ENCODE results near the gene DMD. TPM values are rescaled to one million over a fixed set of nuclear protein-coding genes. Genes with fewer than 3 reads are reported as not detected.

Gene DMD
- total and polyA plus RNA-seq, 2 of the 8 experiments (the other 6 are each of a cell fraction or from before 2014, with no cell fraction given), result 4.8 to 7.4 TPM

GRCh38 chrX:31909850-31910572, 1301.3 kb downstream of the DMD start:
- Histone ChIP-seq H4K5ac (ENCODE audit: insufficient read length, low read depth, low read length) (no peak overlapping the region), H3K4me3 (ENCODE audit: extremely low read depth in 1 of 4, insufficient read depth in 2 of 4, low read depth in 3 of 4, low read length in 4 of 4) (no peak overlapping the region), H2AFZ (ENCODE audit: low read length) (no peak overlapping the region), H3K4me1 (replicated peaks in 1 of 4; ENCODE audit: control insufficient read depth in 3 of 4, insufficient read depth in 4 of 4, low read length in 3 of 4) (no peaks in the 10 kb centered on the region), H3K4me2 (ENCODE audit: insufficient read depth in 1 of 2, low read depth in 2 of 2, low read length in 2 of 2) (no peak overlapping the region), H4K91ac (replicated peaks; ENCODE audit: insufficient read length, low read length) (no peak overlapping the region), H3K23me2 (ENCODE audit: low read depth, low read length) (no peaks in the 10 kb centered on the region), H2BK15ac (ENCODE audit: low read length) (no peak overlapping the region), H3K14ac (ENCODE audit: insufficient read length) (no peak overlapping the region), H3K9ac (replicated peaks in 1 of 4; ENCODE audit: extremely low read depth in 1 of 4, low read depth in 3 of 4, low read length in 3 of 4) (no peak overlapping the region), H3K23ac (ENCODE audit: insufficient read length) (no peak overlapping the region), H2BK12ac (ENCODE audit: low read depth, low read length) (no peak overlapping the region), H3K36me3 (ENCODE audit: control insufficient read depth in 2 of 4, insufficient read depth in 4 of 4, low read length in 3 of 4) (no peaks in the 10 kb centered on the region), H4K20me1 (replicated peaks in 1 of 2; ENCODE audit: control insufficient read depth in 1 of 2, insufficient read depth in 2 of 2, low read length in 2 of 2) (no peaks in the 10 kb centered on the region), H2BK120ac (replicated peaks; ENCODE audit: low read depth, low read length) (no peak overlapping the region), H3K18ac (ENCODE audit: extremely low read depth, low read length) (no peak overlapping the region), H3K27ac (ENCODE audit: low read depth, low read length) (no peak overlapping the region), H3K9me3 (ENCODE audit: insufficient read depth in 2 of 2, low read depth in 1 of 2, low read length in 1 of 2) (no peaks in the 10 kb centered on the region), H3K79me1 (ENCODE audit: low read depth, low read length) (no peaks in the 10 kb centered on the region), H2BK5ac (ENCODE audit: low read depth, low read length) (no peak overlapping the region), H2BK20ac (ENCODE audit: low read length) (no peak overlapping the region), H3K79me2 (ENCODE audit: control insufficient read depth in 1 of 2, insufficient read depth in 2 of 2, low read length in 2 of 2) (no peaks in the 10 kb centered on the region), H3K56ac (replicated peaks; ENCODE audit: insufficient read length, low read depth, low read length) (no peak overlapping the region), H4K8ac (ENCODE audit: extremely low read depth, insufficient read depth, low read length) (no peak overlapping the region), H3K27me3 (replicated peaks in 1 of 4; ENCODE audit: control insufficient read depth in 3 of 4, extremely low read depth in 1 of 4, insufficient read depth in 3 of 4, low read length in 3 of 4) (no peaks in the 10 kb centered on the region), H3K4ac (replicated peaks; ENCODE audit: insufficient read length, low read depth, low read length) (no peak overlapping the region), H2AK5ac (ENCODE audit: low read depth, low read length) (no peak overlapping the region)
- FAIRE-seq (no peak), DNase-seq (ENCODE audit: low read depth in 1 of 2, low spot score in 2 of 2) (no peak)
- no peak for TF ChIP-seq JUN (IDR thresholded peaks at IDR 0.05; ENCODE audit: low read depth, low read length)
- TF ChIP-seq BACH1 (IDR thresholded peaks at IDR 0.05; ENCODE audit: low read length), result no peak
- no peak for TF ChIP-seq SRF (IDR thresholded peaks at IDR 0.05; ENCODE audit: low read depth, low read length)
- ChIA-PET POLR2A (ENCODE audit: partially characterized antibody) (no interaction called here), CTCF (ENCODE audit: partially characterized antibody) (no interaction called here)
- WGBS, 2 experiments (ENCODE audit: extremely low coverage in 1 of 2, insufficient coverage in 1 of 2, insufficient read length in 1 of 2, insufficient replicate concordance in 2 of 2, low coverage in 1 of 2, low lambda C conversion rate in 2 of 2, missing lambda C conversion rate in 1 of 2), result 93% methylated on average over 4 of the region's 4 CpGs; no CpG with 5 or more reads in 1 of the 2 experiments

Data from H1 (cell line).